GM19452 (cell line): ENCODE results near the gene TBC1D10B.
A peak's percentile ranks its signal among the peaks of the same experiment; 100 is the strongest.
"Not testable (repeated sequence)": the region's sequence is repeated elsewhere in the genome, so short reads cannot be mapped to it uniquely, and the experiment has no call there.

Experiments used
- ATAC-seq: cut with Tn5 transposase; IDR thresholded peaks from one replicate; pipeline ENCODE4 v1.9.1; 2021; ENCODE audit not compliant: unreplicated experiment

The TBC1D10B gene

DNA sequence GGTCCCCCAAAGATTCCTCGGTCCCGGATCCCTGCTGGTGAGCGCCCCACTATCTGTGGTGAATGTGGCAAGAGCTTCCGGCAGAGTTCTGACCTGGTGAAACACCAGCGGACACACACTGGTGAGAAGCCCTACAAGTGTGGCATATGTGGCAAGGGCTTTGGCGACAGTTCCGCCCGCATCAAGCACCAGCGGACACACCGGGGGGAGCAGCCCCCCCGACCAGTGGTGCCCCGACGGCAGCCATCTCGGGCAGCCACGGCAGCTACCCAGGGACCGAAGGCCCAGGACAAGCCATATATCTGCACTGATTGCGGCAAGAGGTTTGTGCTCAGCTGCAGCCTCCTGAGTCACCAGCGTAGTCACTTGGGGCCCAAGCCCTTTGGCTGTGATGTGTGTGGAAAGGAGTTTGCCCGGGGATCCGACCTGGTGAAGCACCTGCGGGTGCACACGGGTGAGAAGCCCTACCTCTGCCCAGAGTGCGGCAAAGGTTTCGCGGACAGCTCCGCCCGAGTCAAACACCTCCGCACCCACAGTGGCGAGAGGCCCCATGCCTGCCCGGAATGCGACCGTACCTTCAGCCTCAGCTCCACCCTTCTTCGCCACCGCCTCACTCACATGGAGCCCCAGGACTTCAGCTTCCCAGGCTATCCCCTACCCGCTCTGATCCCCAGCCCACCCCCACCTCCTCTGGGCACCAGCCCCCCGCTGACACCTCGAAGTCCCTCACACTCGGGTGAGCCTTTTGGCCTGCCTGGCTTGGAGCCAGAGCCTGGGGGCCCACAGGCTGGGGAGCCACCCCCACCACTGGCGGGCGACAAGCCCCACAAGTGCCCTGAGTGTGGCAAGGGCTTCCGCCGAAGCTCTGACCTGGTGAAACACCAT lies 27.7 kb upstream of the TBC1D10B start:
- ATAC-seq, result no peak

DNA sequence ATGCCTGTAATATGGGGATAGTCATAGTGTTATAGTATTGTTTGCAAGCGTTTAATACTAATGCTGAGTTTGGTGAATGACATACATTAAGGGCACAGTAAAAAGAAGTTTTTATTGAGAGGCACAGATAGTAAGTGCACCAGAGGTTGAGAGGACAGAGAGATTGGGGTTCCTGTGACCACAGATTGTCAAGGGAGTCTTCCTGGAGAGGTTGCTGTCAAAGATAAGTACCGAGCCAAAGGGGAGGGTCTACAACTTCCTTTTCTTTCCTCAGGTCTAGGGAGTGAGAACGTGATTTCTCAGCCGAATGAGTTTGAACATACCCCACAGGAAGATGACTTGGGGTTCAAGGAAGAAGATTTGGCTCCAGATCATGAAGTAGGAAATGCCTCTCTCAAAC lies 26.8 kb upstream of the TBC1D10B start:
- no peak for ATAC-seq

DNA sequence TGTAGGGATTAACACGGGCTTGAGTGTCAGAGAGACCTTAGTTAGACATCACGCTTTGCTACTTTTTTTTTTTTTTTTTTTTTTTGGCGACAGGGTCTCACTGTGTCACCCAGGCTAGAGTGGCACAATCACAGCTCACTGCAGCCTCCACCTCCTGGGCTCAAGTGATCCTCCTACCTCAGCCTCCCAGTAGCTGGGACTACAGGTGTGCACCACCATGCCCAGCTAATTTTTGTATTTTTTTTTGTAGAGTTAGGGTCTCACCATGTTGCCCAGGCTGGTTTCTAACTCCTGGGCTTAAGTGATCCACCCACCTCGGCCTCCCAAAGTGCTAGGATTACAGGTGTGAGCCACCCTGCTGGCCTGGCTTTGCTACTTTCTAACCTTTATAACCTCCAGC lies 26.3 kb upstream of the TBC1D10B start:
- ATAC-seq, result not testable (repeated sequence)

DNA sequence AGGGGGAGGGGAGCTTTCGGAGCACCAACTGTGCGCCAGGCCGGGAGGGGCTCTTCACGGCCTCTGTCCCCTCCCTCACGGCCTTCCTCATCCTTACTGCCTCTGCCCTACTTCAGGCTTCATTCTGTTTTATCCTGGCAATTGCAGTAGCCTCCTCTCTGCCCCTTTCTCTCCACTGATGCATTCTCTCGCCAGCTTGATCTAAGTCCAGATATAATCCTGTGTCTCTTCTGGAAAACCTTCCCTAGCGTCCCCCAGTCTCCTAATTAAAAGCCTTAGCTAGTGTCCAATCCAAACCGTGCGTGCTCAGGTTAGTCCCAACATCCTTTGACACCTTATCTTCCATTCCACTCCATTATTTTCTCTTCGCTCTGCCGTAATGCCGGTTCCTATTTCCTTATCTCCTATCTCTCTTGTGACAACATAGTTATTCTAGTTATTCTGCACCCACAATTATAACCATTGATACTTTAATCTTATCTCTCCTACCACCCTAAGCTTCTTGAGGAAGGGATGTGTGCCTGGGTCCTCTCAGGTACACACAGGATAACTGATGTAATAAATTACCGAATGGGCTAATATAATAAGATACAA lies 25.8 kb upstream of the TBC1D10B start:
- ATAC-seq, result no peak

- ATAC-seq, result peak; percentile 68
Measured at GRCh38 chr16:30395155-30395991, 25.1 kb upstream of the TBC1D10B start, which contains the start of gene ZNF48. Gene ZNF48, plus strand, starts transcription at chr16:30395420. Its CDS starts 375 bp downstream, at chr16:30395795.

GRCh38 chr16:30394592-30395154 lies 24.4 kb upstream of the TBC1D10B start:
- no peak for ATAC-seq

GRCh38 chr16:30383521-30383920 lies 13.2 kb upstream of the TBC1D10B start:
- ATAC-seq, result no peak

GRCh38 chr16:30382111-30382881 lies 12.0 kb upstream of the TBC1D10B start, which contains the start of gene SEPTIN1:
Gene SEPTIN1, minus strand, starts transcription at chr16:30382561. Its CDS starts 19 bp downstream, at chr16:30382542.
- no peak for ATAC-seq

DNA sequence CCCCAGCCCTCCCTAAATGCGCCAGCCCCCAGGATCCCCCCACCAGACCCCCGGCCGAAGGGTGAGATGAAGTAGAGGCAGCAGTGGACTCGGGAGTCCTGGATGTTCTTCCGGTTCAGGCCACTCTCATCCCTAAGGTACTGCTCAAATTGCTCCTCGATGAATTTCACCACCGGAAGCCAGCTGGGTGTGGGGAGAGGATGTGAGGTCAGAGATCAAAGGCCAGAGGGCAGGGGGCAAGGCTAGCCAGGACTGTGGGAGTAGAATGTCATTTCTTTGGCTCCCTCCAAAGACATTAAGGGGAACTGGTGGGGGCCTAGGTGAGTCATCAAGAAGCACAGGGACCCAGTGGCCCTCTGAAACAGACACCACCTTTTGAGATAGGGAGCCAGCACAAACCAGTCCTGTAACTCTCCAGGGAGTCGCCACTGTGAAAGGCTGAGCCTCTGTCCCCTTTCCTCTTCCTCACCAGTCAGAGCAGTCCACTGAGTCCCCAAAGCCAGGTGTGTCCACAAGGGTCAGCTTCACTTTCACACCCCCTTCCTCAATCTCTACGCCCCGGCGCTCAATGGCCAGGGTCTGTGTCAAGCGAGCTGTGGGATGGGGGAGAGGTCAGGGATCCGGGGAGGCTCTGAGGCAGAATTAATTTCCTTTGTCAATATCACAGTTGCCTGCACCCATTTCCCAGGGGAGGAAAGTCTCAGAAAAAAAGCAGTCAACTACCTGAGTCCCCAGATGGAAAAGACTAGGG lies 11.2 kb upstream of the TBC1D10B start:
- ATAC-seq, result no peak

DNA sequence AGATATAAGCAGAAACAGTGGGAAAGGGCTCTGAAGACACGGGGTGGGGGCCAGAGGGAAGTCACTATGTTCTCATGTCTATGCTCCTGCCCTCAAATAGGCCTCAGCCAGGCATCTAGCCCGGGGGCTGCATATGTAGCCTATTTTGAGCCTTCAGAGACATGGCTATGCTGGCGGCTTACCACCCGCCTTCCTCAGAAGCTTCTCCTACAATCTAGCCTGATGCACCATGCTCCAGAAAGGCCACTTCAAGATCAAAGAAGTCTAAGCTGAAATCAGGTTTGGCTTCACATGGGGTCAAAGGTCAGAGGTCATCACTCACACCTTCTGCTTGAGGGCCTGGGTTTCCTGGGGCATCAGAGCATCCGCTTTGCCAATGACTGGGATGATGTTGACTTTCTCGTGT lies 10.5 kb upstream of the TBC1D10B start:
- no peak for ATAC-seq

DNA sequence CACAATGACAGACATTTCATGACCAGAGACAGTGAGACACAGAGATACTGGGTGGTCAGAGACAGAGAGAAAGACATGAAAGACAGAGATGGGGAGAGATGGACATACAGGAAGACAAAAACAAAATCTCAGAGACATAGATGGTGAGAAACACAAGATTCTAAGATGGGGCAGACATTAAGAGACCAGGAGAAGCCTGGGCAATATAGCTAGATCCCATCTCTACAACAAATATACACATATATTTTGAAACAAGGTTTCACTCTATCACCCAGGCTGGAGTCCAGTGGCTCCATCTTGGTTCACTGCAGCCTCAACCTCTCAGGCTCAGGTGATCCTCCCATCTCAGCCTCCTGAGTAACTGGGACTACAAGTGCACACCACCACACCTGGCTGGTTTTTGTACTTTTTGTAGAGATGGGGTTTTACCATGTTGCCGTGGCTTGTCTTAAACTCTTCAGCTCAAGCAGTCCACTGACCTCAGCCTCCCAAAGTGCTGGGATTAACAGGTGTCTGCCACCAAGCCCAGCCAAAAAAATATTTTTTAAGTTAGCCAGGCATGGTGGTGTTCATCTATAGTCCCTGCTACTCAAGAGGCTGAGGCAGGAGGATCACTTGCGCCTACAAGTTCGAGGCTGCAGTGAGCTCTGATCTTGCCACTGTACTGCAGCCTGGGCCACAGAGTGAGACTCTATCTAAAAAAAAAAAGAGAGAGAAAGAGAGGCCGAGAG lies 9.9 kb upstream of the TBC1D10B start:
- ATAC-seq, result no peak

DNA sequence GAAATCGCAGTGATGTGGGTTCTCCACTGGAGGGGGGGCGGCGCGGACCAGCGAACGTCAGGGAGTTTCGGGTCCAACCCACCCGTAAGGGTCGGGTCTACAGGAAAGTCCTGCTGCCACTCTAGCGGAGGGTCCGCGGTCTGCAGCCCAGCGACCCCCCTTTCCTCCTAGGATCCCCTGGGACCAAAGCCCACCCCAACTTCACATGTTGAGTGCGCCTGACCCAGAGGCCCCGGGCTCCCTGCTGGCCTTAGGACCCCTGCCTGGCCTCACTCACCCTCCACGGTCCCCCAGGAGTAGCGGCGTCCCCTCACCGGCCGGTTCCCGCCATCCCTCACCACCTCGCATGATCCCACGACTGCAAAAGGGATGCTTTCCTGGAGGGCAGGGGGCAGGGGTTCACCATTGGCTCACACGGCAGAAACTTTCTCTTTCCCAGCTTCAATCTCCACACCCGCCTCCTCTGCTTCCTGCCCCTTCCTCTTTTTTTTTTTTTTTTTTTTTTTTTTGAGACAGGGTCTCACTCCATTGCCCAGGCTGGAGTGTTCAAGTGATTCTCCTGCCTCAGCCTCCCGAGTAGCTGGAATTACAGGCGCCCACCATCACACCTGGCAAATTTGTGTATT lies 9.0 kb upstream of the TBC1D10B start:
- no peak for ATAC-seq

GRCh38 chr16:30378236-30379157 lies 8.2 kb upstream of the TBC1D10B start:
- ATAC-seq, result peak; percentile 83

GRCh38 chr16:30377812-30378235 lies 7.5 kb upstream of the TBC1D10B start:
- ATAC-seq, result peak; percentile 36

- no peak for ATAC-seq
Measured at GRCh38 chr16:30377050-30377811, 6.9 kb upstream of the TBC1D10B start.

GRCh38 chr16:30376461-30376902 lies 6.2 kb upstream of the TBC1D10B start:
- ATAC-seq, result no peak
